DOHH2 (cell line): ENCODE data around the gene FAM234A.

Source experiments
- H3F3A ChIP-seq: fragments of 200-600 bp; sonication (generic), shearing (Covaris generic); 2 replicates; pipeline ENCODE4 v1.6.0; 2016; ENCODE audit warnings: antibody characterized with exemption, mild to moderate bottlenecking; ENCODE audit not compliant: control insufficient read depth, insufficient read depth
- H3K27ac ChIP-seq: fragments of 200-600 bp; sonication (generic); 2 replicates; pipeline ENCODE4 v1.5.1; 2014; ENCODE audit warnings: low read depth, mild to moderate bottlenecking, low read length, moderate library complexity
- H3K27me3 ChIP-seq: fragments of 200-600 bp; sonication (generic); 2 replicates; pipeline ENCODE4 v1.6.1; 2014; ENCODE audit warnings: mild to moderate bottlenecking, low read length, mixed read lengths; ENCODE audit not compliant: control insufficient read depth
- H3K36me3 ChIP-seq: fragments of 200-600 bp; sonication (generic); 2 replicates; pipeline ENCODE4 v1.6.1; 2014; ENCODE audit warnings: mild to moderate bottlenecking, low read length, moderate library complexity, mixed read lengths; ENCODE audit not compliant: control insufficient read depth
- H3K4me1 ChIP-seq: fragments of 200-600 bp; sonication (generic); 2 replicates; pipeline ENCODE4 v1.6.1; 2014; ENCODE audit warnings: mild to moderate bottlenecking, low read length, mixed read lengths; ENCODE audit not compliant: control insufficient read depth
- H3K4me2 ChIP-seq: fragments of 200-600 bp; sonication (generic); 2 replicates; pipeline ENCODE4 v1.6.0; 2014; ENCODE audit warnings: mild to moderate bottlenecking, low read length, moderate library complexity
- H3K4me3 ChIP-seq: fragments of 200-600 bp; sonication (generic); 2 replicates; pipeline ENCODE4 v1.5.1; 2014; ENCODE audit warnings: mild to moderate bottlenecking, low read length, mixed read lengths
- H3K79me2 ChIP-seq: fragments of 200-600 bp; sonication (generic); 2 replicates; pipeline ENCODE4 v1.6.1; 2014; ENCODE audit warnings: mild to moderate bottlenecking, low read length, mixed read lengths; ENCODE audit not compliant: control insufficient read depth
- H3K9me2 ChIP-seq: fragments of 200-600 bp; sonication (generic); replicated peaks from 2 replicates; pipeline ENCODE4 v1.6.1; 2014; ENCODE audit warnings: mild to moderate bottlenecking, low read length, mixed read lengths; ENCODE audit not compliant: control insufficient read depth
- H3K9me3 ChIP-seq: fragments of 200-600 bp; sonication (generic); 2 replicates; pipeline ENCODE4 v1.6.1; 2014; ENCODE audit warnings: antibody characterized with exemption, low read length, mixed read lengths; ENCODE audit not compliant: control insufficient read depth, insufficient read depth
- H4K20me1 ChIP-seq: fragments of 200-600 bp; sonication (generic); 2 replicates; pipeline ENCODE4 v1.6.0; 2014; ENCODE audit warnings: low read depth, mild to moderate bottlenecking, antibody characterized with exemption, low read length, moderate library complexity; ENCODE audit not compliant: control insufficient read depth, insufficient read depth
- EZH2phosphoT487 ChIP-seq: fragments of 200-600 bp; sonication (generic); IDR thresholded peaks from 2 replicates; pipeline ENCODE4 v1.6.1; 2017; ENCODE audit warnings: borderline replicate concordance, mild to moderate bottlenecking, antibody characterized with exemption, low read length, moderate library complexity, mixed read lengths
- TF ChIP-seq, protein P1 (sequence below): fragments of 200-600 bp; sonication (generic); IDR thresholded peaks from one replicate; pipeline ENCODE4 v1.5.1; 2014; ENCODE audit warnings: antibody characterized with exemption, mild to moderate bottlenecking, low read depth, low read length; ENCODE audit not compliant: poor library complexity, severe bottlenecking

Gene FAM234A

DNA sequence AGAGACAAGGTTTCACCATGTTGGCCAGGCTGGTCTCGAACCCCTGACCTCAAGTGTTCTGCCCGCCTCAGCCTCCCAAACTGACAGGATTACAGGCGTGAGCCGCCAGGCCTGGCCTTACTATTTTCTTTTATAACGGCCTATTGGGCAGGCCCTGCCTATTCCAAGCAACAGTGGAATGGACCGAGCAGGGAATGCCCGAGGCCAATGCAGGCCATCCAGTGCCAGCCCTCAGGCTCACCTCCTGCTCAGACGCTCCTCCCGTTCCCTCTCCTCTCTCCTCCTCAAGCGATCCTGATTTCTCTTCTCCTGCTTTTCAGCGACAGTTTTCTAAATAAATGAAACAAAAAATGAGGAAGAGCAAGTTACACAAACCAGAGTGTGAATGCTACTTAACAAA lies 41.9 kb upstream of the FAM234A start:
- Histone ChIP-seq H3K9me2 (no peaks in the 10 kb centered on the region), H3K4me1 (no peaks in the 10 kb centered on the region), H3K9me3 (no peaks in the 10 kb centered on the region), H4K20me1 (no peaks in the 10 kb centered on the region; the same call in 1 of the 2 replicates), H3F3A (peaks cover 4% of the 10 kb centered on the region), H3K27ac (no peak overlapping the region), H3K79me2 (no peaks in the 10 kb centered on the region), H3K4me2 (no peak overlapping the region), H3K4me3 (no peak overlapping the region), H3K36me3 (peaks cover 86% of the 10 kb centered on the region), H3K27me3 (no peaks in the 10 kb centered on the region)
- TF ChIP-seq EZH2phosphoT487 = no peak
- TF ChIP-seq, protein P1, sequence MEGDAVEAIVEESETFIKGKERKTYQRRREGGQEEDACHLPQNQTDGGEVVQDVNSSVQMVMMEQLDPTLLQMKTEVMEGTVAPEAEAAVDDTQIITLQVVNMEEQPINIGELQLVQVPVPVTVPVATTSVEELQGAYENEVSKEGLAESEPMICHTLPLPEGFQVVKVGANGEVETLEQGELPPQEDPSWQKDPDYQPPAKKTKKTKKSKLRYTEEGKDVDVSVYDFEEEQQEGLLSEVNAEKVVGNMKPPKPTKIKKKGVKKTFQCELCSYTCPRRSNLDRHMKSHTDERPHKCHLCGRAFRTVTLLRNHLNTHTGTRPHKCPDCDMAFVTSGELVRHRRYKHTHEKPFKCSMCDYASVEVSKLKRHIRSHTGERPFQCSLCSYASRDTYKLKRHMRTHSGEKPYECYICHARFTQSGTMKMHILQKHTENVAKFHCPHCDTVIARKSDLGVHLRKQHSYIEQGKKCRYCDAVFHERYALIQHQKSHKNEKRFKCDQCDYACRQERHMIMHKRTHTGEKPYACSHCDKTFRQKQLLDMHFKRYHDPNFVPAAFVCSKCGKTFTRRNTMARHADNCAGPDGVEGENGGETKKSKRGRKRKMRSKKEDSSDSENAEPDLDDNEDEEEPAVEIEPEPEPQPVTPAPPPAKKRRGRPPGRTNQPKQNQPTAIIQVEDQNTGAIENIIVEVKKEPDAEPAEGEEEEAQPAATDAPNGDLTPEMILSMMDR = no peak

- Histone ChIP-seq H3K27ac (no peak overlapping the region), H3K4me3 (no peak overlapping the region), H3K27me3 (no peaks in the 10 kb centered on the region), H4K20me1 (no peaks in the 10 kb centered on the region; the same call in 1 of the 2 replicates), H3K36me3 (peaks cover 89% of the 10 kb centered on the region), H3K79me2 (no peaks in the 10 kb centered on the region), H3F3A (peaks cover 4% of the 10 kb centered on the region), H3K4me1 (no peaks in the 10 kb centered on the region), H3K9me3 (no peaks in the 10 kb centered on the region), H3K9me2 (no peaks in the 10 kb centered on the region), H3K4me2 (no peak overlapping the region)
- TF ChIP-seq EZH2phosphoT487 = no peak
- TF ChIP-seq, protein P1 = no peak
These were observed 41.2 kb upstream of the FAM234A start for GRCh38 chr16:193441-193840.

- Histone ChIP-seq H3K36me3 (peaks cover 88% of the 10 kb centered on the region), H3K79me2 (no peaks in the 10 kb centered on the region), H3K27me3 (no peaks in the 10 kb centered on the region), H3F3A (no peaks in the 10 kb centered on the region), H3K4me3 (no peak overlapping the region), H3K27ac (no peak overlapping the region), H3K4me2 (no peak overlapping the region), H3K9me3 (no peaks in the 10 kb centered on the region), H3K4me1 (no peaks in the 10 kb centered on the region), H3K9me2 (no peaks in the 10 kb centered on the region), H4K20me1 (no peaks in the 10 kb centered on the region; the same call in 1 of the 2 replicates)
- TF ChIP-seq, protein P1 = no peak
- TF ChIP-seq EZH2phosphoT487 = no peak
These were observed 40.1 kb upstream of the FAM234A start for GRCh38 chr16:194516-194915.

DNA sequence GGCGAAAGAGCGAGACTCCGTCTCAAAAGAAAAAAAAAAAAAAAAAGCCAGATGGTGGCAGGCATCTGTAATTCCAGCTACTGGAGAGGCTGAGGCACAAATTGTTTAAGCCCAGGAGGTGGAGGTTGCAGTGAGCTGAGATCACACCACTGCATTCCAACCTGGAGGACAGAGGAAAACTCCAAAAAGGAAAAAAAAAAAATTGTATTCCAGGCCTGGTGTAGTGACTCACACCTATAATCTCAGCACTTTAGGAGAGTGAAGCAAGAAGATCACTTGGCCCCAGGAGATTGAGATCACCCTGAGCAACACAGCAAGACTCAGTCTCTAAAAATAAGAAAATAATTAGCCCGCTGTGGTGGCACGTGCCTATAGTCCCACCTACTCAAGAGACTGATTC lies 34.2 kb upstream of the FAM234A start:
- Histone ChIP-seq H3K4me1 (no peaks in the 10 kb centered on the region), H3K9me3 (no peaks in the 10 kb centered on the region), H3K27ac (no peak overlapping the region), H3K27me3 (no peaks in the 10 kb centered on the region), H3K79me2 (0 out of 2 replicates have a peak, but pooled peaks cover 2% of the 10 kb centered on the region), H3K9me2 (no peaks in the 10 kb centered on the region), H3F3A (no peaks in the 10 kb centered on the region), H4K20me1 (no peaks in the 10 kb centered on the region), H3K36me3 (peaks cover 70% of the 10 kb centered on the region), H3K4me3 (no peak overlapping the region), H3K4me2 (no peak overlapping the region)
- TF ChIP-seq, protein P1 = no peak
- no peak for TF ChIP-seq EZH2phosphoT487
